Mucosa of stomach (tissue), 1 donor: Measurements from ENCODE around the gene SYNC.
"Not testable (repeated sequence)": the region's sequence is repeated elsewhere in the genome, so short reads cannot be mapped to it uniquely, and the experiment has no call there.

ENCODE experiments used
- H3K27me3 ChIP-seq: one replicate; pipeline ENCODE4 v1.7.0; 2013; ENCODE audit warnings: mild to moderate bottlenecking, low read length; ENCODE audit not compliant: control insufficient read depth, insufficient read depth
- H3K36me3 ChIP-seq: one replicate; pipeline ENCODE4 v1.7.0; 2013; ENCODE audit warnings: low read length; ENCODE audit not compliant: control insufficient read depth, insufficient read depth
- H3K4me1 ChIP-seq: one replicate; pipeline ENCODE4 v1.7.0; 2013; ENCODE audit warnings: mild to moderate bottlenecking, low read length; ENCODE audit not compliant: control insufficient read depth, insufficient read depth
- H3K4me3 ChIP-seq: one replicate; pipeline ENCODE4 v1.7.0; 2013; ENCODE audit warnings: low read length
- H3K9ac ChIP-seq: one replicate; pipeline ENCODE4 v1.7.0; 2013; ENCODE audit warnings: mild to moderate bottlenecking, low read length, moderate library complexity
- H3K9me3 ChIP-seq: one replicate; pipeline ENCODE4 v1.7.0; 2013; ENCODE audit warnings: mild to moderate bottlenecking, low read length, moderate library complexity; ENCODE audit not compliant: control insufficient read depth
- donor health status: Pancreatic carcinoma.

SYNC gene

GRCh38 chr1:32647308-32648134 is 55.0 kb downstream of the SYNC start:
- H3K9ac ChIP-seq: no peak overlapping the region
- H3K9me3 ChIP-seq: no peaks in the 10 kb centered on the region
- peaks cover 14% of the 10 kb centered on the region for H3K4me1 ChIP-seq
- no peak overlapping the region for H3K4me3 ChIP-seq
- H3K27me3 ChIP-seq: no peaks in the 10 kb centered on the region
- no peaks in the 10 kb centered on the region for H3K36me3 ChIP-seq

- no peaks in the 10 kb centered on the region for H3K27me3 ChIP-seq
- peaks cover 5% of the 10 kb centered on the region for H3K4me1 ChIP-seq
- H3K9me3 ChIP-seq: no peaks in the 10 kb centered on the region
- H3K36me3 ChIP-seq: no peaks in the 10 kb centered on the region
- H3K4me3 ChIP-seq: no peak overlapping the region
- no peak overlapping the region for H3K9ac ChIP-seq
These were observed 58.1 kb downstream of the SYNC start for GRCh38 chr1:32644426-32644825.

GRCh38 chr1:32642292-32642827 is 60.2 kb downstream of the SYNC start:
- H3K36me3 ChIP-seq, H3K4me3 ChIP-seq, H3K9ac ChIP-seq, H3K27me3 ChIP-seq, H3K9me3 ChIP-seq, H3K4me1 ChIP-seq: not testable (repeated sequence)

GRCh38 chr1:32639489-32640075 is 63.0 kb downstream of the SYNC start:
- no peaks in the 10 kb centered on the region for H3K27me3 ChIP-seq
- no peaks in the 10 kb centered on the region for H3K4me1 ChIP-seq

GRCh38 chr1:32636914-32637645 is 65.5 kb downstream of the SYNC start:
- Histone ChIP-seq H3K9ac (no peak overlapping the region), H3K36me3 (no peaks in the 10 kb centered on the region), H3K9me3 (no peaks in the 10 kb centered on the region), H3K27me3 (no peaks in the 10 kb centered on the region), H3K4me3 (no peak overlapping the region), H3K4me1 (no peaks in the 10 kb centered on the region)

More at GRCh38 chr1:32639489-32640075, 63.0 kb downstream of the SYNC start:
- no peaks in the 10 kb centered on the region for H3K36me3 ChIP-seq
- no peak overlapping the region for H3K4me3 ChIP-seq
- no peak overlapping the region for H3K9ac ChIP-seq
- H3K9me3 ChIP-seq: no peaks in the 10 kb centered on the region

GRCh38 chr1:32635508-32636277 is 66.9 kb downstream of the SYNC start:
- Histone ChIP-seq H3K27me3 (no peaks in the 10 kb centered on the region), H3K36me3 (no peaks in the 10 kb centered on the region), H3K9me3 (no peaks in the 10 kb centered on the region), H3K9ac (no peak overlapping the region), H3K4me3 (no peak overlapping the region), H3K4me1 (no peaks in the 10 kb centered on the region)

- no peaks in the 10 kb centered on the region for H3K36me3 ChIP-seq
- H3K9ac ChIP-seq: no peak overlapping the region
- no peaks in the 10 kb centered on the region for H3K27me3 ChIP-seq
- H3K4me3 ChIP-seq: no peak overlapping the region
- H3K4me1 ChIP-seq: no peaks in the 10 kb centered on the region
- no peaks in the 10 kb centered on the region for H3K9me3 ChIP-seq
These were observed 69.7 kb downstream of the SYNC start for GRCh38 chr1:32632829-32633228.

GRCh38 chr1:32630173-32630572 is 72.4 kb downstream of the SYNC start:
- not testable (repeated sequence) for H3K27me3 ChIP-seq, H3K36me3 ChIP-seq, H3K9ac ChIP-seq, H3K9me3 ChIP-seq, H3K4me3 ChIP-seq, H3K4me1 ChIP-seq
